GM12878 (cell line): ENCODE data around the gene STK10.

Experiments
- CTCF ChIP-seq, 3 experiments: IDR thresholded peaks in 2 of 3; conservative IDR thresholded peaks in 1 of 3; 2 replicates each; pipeline ENCODE4 v1.5.1; 2011; ENCODE audit warnings: low read depth in 3 of 3, low read length in 3 of 3, mild to moderate bottlenecking in 3 of 3, control low read depth in 2 of 3, moderate library complexity in 2 of 3, inconsistent platforms in 1 of 3, mixed read lengths in 1 of 3; ENCODE audit not compliant: control insufficient read depth in 2 of 3, insufficient read depth in 1 of 3; ENCODE audit errors: extremely low read depth in 1 of 3
- GABPA ChIP-seq: IDR thresholded peaks from 2 replicates; pipeline ENCODE4 v1.6.1; 2014; ENCODE audit warnings: antibody characterized with exemption, low read depth, mild to moderate bottlenecking, inconsistent platforms
- PML ChIP-seq: IDR thresholded peaks from 2 replicates; pipeline ENCODE4 v1.6.1; 2012; ENCODE audit warnings: low read length, inconsistent platforms
- POLR2A ChIP-seq: IDR thresholded peaks from 2 replicates; pipeline ENCODE4 v1.6.1; 2011; ENCODE audit warnings: low read depth, mild to moderate bottlenecking, low read length
- POLR2AphosphoS2 ChIP-seq: IDR thresholded peaks from 2 replicates; pipeline ENCODE4 v1.6.1; 2011; ENCODE audit warnings: low read depth, mild to moderate bottlenecking, low read length, improper control_type of control experiment, moderate library complexity
- PRDM15 ChIP-seq: fragments of 450-650 bp; formaldehyde crosslinking; IDR thresholded peaks from 2 replicates; pipeline ENCODE4 v1.4.0; 2020; ENCODE audit warnings: mild to moderate bottlenecking, moderate library complexity
- RAD21 ChIP-seq: IDR thresholded peaks from 2 replicates; pipeline ENCODE4 v1.6.1; 2011; ENCODE audit warnings: mild to moderate bottlenecking, low read depth, low read length, moderate library complexity; ENCODE audit not compliant: insufficient read depth
- RELA ChIP-seq: fragments of 450-650 bp; IDR thresholded peaks from 2 replicates; pipeline ENCODE4 v1.8.0; 2014; ENCODE audit warnings: borderline replicate concordance; ENCODE audit not compliant: partially characterized antibody
- SMC3 ChIP-seq: IDR thresholded peaks from 2 replicates; pipeline ENCODE4 v1.6.1; 2011; ENCODE audit warnings: low read length, improper control_type of control experiment, borderline replicate concordance
- SP1 ChIP-seq: IDR thresholded peaks from one replicate; pipeline ENCODE4 v1.6.1; 2011; ENCODE audit warnings: low read depth, low read length
- SRF ChIP-seq, 2 experiments: IDR thresholded peaks; 2 replicates each; pipeline ENCODE4 v1.6.1; 2011; ENCODE audit warnings: low read depth in 2 of 2, low read length in 2 of 2, mild to moderate bottlenecking in 1 of 2, moderate library complexity in 1 of 2
- SUPT20H ChIP-seq: IDR thresholded peaks from 2 replicates; pipeline ENCODE4 v1.6.1; 2011; ENCODE audit warnings: low read depth, mild to moderate bottlenecking, low read length, moderate library complexity, borderline replicate concordance; ENCODE audit not compliant: control insufficient read depth
- TAF1 ChIP-seq: IDR thresholded peaks from 2 replicates; pipeline ENCODE4 v1.6.1; 2011; ENCODE audit warnings: mild to moderate bottlenecking, low read depth, low read length, borderline replicate concordance
- YY1 ChIP-seq: IDR thresholded peaks from 2 replicates; pipeline ENCODE4 v1.6.1; 2011; ENCODE audit warnings: low read depth, mild to moderate bottlenecking, low read length

DNA sequence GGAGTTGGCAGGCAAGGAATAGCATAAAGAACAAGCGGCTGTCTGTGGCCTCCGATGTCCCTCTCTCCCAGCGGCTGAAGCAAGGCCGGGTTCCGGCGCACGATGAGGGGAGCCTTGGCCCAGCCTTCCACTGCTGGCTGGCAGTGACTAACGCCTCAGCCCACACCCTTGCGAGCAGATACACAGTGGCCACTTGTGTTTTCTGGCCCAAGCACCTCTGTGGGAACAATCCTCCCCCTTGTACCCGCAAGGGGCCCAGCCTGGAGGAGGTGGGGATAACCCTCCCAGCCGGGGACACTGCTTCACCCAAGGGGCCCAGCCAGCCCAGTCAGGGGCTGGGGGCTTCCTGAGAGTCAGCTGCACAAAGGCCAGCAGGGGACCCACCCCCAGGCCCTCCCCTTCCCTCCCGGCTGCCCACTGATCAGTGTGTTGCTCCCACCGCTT is 23.2 kb downstream of the STK10 start:
- TF ChIP-seq PRDM15 (CRISPR knock-in tag) (no peak), GABPA (no peak), PML (no peak), RELA (no peak), POLR2AphosphoS2 (no peak), CTCF (IDR thresholded peaks at IDR 0.05 in 2 of 3, conservative IDR thresholded peaks at IDR 0.05 in 1 of 3; ENCODE audit: control insufficient read depth in 2 of 3, extremely low read depth in 1 of 3, insufficient read depth in 1 of 3, low read depth in 3 of 3, low read length in 3 of 3) (no peak), SRF (IDR thresholded peaks at IDR 0.05; ENCODE audit: low read depth in 2 of 2, low read length in 2 of 2) (no peak), SMC3 (no peak), YY1 (no peak), RAD21 (no peak), POLR2A (no peak), SUPT20H (no peak), SP1 (no peak), TAF1 (no peak)
